HG03439 (cell line): Measurements from ENCODE around the gene HCN4.

Experiments used
- ATAC-seq: cut with Tn5 transposase; IDR thresholded peaks from one replicate; pipeline ENCODE4 v1.9.1; 2021; ENCODE audit warnings: mild to moderate bottlenecking, moderate library complexity; ENCODE audit not compliant: unreplicated experiment

The HCN4 gene

DNA sequence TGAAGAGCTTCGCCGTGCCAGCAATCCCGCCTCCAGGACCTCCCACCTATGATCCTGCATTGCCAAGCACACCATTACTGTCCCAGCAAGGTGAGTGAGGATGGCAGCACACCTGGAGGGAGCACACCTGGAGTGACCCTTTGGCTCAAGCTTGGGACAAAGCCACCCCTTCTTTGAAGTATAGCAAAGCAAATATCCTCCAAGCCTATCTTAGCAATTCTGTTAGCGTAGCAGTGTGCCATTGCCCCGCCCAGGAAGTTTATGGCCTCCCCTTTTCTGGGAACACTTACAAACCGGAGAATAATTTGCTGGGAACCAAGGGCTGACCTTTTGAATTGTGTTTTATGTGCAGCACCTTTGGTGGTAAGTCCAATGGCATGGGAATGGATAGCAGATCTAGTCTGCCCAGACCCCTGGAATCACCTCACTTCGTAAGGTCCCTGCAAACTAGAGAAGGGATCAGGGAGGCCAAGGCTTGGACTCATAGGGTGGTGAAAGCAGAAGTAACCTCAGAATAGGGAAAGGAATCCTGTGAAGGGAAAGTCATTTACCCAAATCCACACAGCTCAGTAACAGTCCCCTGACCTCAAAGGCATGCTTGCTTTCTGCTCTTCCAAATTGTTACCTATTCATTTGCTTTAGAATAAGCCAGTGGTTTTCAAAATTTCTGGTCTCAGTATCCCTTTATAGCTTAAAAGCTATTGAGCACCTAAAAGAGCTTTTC lies 70.1 kb downstream of the HCN4 start:
- ATAC-seq, result no peak

DNA sequence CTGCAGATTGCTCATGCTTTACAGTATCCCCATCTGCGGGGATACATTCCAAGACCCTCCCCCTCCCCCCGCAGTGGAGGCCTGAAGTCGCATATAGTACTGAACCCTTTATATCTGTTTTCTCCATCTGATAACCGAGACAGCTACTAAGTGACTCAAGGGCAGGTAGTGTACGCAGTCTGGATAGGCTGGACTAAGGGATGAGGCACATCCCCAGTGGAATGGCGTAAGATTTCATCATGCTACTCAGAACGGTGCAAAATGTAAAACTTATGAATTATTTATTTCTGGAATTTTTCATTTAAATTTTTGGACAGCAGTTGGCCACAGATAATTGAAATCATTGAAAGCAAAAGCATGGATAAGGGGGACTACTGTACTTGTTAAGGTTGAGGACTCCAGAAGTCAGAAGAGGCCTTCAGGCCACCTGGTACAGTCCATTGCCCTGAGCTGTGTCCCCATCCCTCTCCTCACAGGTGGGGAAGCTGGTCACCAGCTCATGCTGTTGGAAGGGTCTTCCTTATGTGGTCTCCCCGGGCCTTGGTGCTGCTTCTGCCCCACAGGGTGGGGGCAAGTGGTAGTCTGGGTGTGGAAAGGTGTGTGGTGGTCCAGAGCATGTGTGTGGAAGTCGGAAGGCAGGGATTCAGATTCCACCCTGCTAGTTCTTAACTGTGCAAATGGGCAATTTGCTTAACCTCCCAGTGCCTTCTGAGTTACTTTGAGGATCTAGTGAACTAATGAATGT lies 72.0 kb downstream of the HCN4 start:
- no peak for ATAC-seq

DNA sequence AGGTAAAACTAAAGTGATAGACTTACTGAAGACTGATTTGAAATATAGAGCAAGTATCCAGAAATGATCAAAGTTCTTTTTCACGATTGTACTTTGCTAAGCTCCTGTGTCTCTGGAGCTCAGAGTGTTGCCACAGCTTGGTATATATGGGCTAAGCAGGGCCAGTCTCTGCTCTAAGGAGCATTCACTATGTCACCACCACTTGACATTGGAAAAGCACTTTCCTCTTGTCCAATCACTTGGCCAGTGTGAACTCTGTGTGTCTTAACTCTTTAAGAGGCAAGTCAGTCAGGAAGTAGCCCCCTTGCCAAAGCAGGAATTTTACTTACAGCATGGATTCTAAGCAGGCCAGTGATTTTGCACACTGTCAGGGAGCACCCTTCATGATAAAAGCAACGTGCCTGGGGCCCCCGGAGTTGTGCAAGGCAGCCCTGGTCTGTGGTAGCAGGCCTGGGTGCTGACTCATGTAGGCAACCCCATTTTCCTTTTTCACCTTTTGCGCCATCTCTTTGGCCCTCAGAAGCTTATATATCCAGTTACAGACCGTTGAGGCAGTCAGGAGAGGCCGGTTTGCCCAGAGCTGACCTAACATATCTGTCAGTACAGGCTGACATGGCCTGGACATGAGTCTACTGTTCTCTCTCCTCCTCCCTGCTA lies 73.0 kb downstream of the HCN4 start:
- ATAC-seq, result no peak

DNA sequence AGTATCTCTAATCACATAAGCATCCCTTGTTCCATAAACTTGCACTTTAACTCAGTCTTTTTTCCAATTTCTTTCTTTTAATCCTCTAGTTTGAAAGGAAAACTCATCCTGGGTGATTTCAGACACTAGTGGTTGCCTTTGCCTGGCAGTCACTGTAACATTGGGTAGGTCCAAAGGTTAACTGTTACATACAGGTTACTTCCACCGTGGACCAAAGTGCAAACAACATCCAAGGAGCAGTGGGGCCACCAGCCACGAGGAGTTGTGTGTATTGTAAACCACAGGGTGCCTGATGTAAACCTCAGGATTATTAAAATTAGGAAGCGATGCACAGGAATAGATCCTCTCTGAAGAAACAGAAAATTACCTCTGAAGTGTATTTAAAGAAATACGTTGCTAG lies 75.0 kb downstream of the HCN4 start:
- ATAC-seq, result no peak

DNA sequence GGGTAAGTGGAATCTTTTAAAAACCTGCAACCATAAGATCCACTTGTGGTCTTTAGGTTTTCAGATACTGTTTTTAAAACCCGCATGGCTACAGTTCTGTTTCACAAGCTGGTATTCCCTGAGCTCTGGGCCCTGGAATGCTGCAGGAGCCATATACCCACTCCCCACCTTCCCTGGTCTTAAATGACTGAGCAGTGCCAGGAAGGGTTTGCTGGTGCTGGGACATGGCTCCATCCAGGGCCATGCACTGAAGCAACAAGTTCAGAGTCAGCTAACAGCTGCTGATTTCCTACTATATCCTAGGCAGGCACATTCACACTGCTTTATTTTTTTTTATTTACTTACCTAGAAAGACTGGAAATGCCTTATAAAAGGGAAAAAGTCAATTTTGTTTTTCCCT lies 77.3 kb downstream of the HCN4 start:
- no peak for ATAC-seq

DNA sequence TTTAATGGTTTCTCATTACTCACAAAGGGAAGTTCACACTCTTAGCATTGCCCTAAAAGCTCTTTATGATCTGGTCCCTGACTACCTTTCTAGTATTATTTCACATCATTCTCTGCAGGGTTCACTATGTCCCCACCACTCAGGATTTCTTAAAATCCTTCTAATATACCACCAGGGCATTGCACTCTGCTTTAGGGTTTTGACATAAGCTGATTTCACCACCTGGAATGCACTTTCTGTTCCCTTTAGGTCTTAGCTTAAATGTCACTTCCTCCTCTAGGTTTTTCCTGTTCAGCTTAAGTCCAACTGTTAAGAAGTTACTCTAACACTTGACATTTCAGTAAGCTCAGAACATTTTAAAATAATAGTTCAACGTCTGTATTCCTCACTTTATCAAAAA lies 81.7 kb downstream of the HCN4 start:
- ATAC-seq, result no peak

DNA sequence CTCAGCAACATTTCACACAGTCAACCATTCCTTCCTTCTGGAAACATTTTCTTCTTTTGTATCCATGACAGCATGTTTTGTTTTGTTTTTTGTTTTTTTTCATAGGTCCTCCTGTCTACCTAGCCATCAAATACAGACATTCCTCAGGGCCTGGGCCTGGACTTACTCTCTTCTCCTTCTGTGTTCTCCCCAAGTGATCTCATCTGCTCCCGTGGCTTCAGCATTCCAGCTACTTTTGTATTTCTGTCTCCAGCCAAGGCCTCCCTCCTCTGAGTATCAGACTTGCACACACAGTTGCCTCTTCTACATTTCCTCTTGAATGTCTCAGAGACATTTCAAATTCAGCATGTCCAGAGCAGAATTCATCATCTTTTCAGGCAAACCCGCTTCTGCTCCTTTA lies 82.4 kb downstream of the HCN4 start:
- ATAC-seq, result no peak

DNA sequence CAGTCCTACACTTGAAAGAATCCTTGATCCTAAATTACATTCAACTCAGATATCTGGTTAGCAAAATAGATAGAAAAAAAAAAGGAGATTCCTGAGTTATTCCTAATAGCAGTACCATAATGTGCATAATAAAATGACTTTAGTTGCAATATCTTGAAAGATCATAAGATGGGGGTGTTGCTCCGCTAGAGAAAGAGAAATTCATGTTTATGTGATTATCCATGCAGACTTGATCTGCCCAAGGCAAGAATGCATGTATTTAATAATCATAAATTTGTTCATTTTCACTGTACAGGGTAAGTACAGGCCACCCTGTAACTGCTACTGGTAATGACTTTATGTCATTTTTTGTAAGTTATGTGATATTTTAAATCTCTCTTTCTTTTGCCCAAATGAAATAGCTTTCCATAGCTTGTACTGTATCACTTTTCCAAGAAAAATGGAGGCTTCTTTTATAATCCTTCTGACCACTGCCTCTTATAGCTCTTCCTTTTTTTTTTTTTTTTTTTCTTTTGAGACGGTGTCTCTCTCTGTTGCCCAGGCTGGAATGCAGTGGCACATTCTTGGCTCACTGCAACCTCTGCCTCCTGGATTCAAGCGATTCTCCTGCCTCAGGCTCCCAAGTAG lies 84.6 kb downstream of the HCN4 start:
- ATAC-seq, result no peak

DNA sequence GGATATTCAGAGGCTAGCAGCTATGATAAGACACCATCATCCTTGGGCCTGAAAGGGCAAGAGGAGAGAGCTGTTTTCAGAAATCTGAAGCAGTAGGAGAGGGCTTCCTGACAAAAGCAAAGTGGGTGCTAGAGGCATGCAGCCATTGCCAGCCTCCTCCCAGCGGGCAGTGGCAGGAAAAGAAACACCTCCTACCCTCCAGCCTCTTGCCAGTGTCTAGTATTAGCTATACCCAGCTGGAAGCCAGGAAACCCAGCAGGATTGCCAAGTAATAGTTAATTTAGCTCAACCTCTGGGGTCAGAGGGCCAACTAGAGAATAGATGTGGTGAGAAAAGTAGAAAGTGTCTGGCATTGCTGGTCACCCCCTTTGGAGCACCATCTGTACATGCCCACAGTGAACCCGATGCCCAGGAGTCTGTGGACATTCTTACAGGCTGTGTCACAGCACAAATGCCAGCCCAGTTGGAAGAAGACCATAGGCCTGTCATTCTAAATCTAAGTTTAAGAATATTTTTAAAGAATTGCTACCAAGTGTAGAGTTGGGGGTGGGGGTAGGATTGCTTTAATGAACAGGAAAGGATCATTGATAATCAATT lies 85.3 kb downstream of the HCN4 start:
- no peak for ATAC-seq

DNA sequence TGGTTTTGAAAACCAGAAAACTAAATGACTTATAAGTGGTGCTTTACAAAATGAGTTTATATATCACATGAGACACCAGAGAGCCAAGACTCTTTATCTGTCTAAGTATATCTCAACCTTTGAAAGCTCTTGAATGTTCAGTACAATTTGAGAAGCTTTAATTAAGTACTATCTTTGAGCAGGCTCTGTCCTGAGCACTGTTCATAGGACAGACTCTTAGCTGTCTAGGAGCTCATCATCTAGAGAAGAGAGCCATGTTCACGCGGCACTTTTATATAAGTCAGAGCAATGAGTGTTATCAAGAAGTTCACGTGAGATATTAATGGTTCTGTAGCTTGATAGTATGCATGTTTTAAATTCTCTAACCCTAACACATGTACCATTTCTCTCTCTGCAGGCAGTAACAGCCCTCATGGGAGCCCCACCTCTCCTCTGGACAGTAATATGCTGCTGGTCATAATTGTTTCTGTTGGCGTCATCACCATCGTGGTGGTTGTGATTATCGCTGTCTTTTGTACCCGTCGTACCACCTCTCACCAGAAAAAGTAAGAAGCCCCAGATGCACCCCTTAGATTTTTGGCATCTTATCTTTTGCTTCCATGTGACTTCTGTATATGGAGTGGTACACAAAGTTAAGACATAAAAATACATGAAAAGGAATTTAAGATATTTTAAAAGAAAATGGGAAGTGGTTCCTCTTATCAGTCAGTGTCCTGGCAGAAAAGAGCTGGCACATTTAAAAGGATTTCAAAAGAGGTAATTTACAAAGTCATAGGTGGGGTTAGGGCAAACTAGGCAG lies 86.0 kb downstream of the HCN4 start:
- no peak for ATAC-seq

DNA sequence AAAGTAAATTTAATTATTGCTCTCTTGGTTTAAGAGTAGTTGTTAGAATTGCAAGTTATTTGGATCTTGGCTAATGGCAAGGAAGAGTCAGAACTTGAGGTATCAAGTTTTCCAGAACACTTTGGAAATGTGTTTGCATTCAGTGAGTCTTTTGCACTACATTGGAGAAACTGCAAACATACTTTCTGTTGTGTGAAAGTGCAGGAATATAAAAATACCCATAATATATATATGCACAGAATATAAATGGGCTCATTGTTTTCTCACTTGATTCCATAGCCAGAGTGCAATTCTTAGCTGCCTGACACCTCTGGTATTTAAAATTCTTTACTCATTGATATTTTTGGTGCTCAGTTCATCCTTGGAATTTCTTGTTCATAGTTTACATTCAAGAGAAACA lies 92.9 kb downstream of the HCN4 start:
- ATAC-seq, result no peak

DNA sequence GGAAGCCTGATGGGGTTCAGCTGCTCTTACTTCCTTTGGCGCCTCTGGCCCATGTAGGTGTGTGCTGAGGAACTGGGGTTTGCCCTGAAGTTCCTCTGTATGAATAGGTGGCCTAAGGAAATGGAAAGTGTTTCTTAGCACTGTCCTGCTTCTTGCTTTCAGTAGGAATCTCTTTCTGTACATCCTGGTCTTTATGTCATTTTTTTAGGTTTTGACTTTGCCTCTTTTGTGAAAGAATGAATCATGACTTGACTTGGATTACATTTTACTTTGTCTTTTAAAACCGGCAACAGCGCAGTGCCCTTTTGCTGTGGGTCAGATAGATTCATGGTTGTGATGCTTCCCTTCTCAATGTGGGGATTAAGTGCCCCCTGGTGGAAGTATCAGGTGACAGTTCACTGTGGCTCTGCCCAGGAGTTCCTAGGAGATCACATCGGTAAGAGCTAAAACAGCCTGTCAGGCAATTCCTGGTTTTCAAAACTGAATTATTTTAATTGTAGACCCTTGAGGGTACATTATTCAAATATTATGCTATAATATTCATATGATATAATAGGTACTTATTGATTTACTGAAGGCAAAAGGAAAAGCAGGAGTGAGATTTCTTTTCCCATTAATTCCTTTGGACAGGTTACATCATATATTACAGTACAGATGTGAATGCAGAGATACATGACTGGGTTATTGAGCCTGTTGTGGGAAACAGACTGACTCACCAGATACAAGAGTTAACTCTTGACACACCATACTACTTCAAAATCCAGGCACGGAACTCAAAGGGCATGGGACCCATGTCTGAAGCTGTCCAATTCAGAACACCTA lies 95.4 kb downstream of the HCN4 start:
- no peak for ATAC-seq

DNA sequence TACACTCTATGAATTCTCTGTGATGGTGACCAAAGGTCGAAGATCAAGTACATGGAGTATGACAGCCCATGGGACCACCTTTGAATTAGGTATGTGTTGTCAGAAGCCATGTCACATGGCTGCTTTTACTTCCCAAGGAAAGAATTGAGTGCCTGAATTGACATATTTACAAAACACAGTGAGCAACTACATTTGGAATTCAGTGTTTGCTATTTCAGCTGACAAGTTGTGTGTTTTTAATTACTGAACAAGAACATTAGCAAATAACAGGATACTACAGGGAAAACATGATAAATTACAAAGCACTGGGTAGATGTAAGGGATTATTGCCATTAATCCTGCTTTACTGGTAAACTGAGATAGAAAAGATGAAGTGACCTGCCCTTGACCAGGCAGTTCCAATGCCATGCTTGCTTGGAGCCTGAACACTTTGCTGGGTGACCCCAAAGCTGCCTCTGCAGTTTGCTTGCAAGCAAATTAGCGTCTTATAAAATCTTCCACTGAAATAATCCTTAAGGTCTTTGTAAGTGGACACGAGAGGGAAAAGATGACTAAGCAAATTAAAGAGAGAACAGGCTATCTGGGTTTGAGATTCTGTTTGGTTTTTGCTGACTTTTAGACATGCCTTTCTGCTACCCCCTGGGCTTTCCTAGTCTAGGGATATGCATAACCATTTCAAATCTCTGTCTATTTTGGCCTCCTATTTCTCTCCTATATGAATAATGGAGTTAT lies 98.2 kb downstream of the HCN4 start:
- no peak for ATAC-seq
